IMR-90 (cell line): ENCODE results near the gene TCAP. TPM values are rescaled to one million over a fixed set of nuclear protein-coding genes. Genes with fewer than 3 reads are reported as not detected.
A peak's percentile ranks its signal among the peaks of the same experiment; 100 is the strongest.
"Not testable (repeated sequence)": the region's sequence is repeated elsewhere in the genome, so short reads cannot be mapped to it uniquely, and the experiment has no call there.

Experiments
- ATAC-seq: fragments of 200-7000 bp; cut with Tn5 transposase; 2 replicates; pipeline ENCODE4 v1.9.1; 2020; ENCODE audit warnings: low read depth, mild to moderate bottlenecking, moderate library complexity
- BruUV-seq: library from RNA; stranded (reverse); fragments of 400-500 nt; replicated peaks from 2 replicates; lab custom pipeline; 2021; lab: Mats Ljungman, UMichigan
- CTCF ChIA-PET: fragments of 300-600 bp; formaldehyde crosslinking; extraction: SDS; loops from one replicate; lab custom pipeline; 2021; ENCODE audit warnings: antibody characterized with exemption; lab: Yijun Ruan, JAX
- POLR2A ChIA-PET: fragments of 300-600 bp; sonication (Branson Sonifier 250); formaldehyde crosslinking; loops from one replicate; lab custom pipeline; 2022; ENCODE audit warnings: antibody characterized with exemption; ENCODE audit not compliant: unreplicated experiment; lab: Charles Lee
- DNase-seq: peaks from one replicate; pipeline ENCODE4 v3.0.0; 2013
- H2AFZ ChIP-seq: replicated peaks from 2 replicates; pipeline ENCODE3; 2013; ENCODE audit warnings: low read length, mild to moderate bottlenecking; ENCODE audit not compliant: poor library complexity
- H2AK5ac ChIP-seq: 2 replicates; pipeline ENCODE4 v1.6.1; 2013; ENCODE audit warnings: low read depth, low read length, inconsistent platforms
- H2AK9ac ChIP-seq: replicated peaks from 2 replicates; pipeline ENCODE3; 2013; ENCODE audit warnings: mild to moderate bottlenecking, low read depth, low read length, moderate library complexity; ENCODE audit not compliant: poor library complexity
- H2BK120ac ChIP-seq: 2 replicates; pipeline ENCODE4 v1.6.1; 2013; ENCODE audit warnings: low read depth, low read length, inconsistent platforms
- H2BK15ac ChIP-seq: 3 replicates; pipeline ENCODE4 v1.6.1; 2013; ENCODE audit warnings: low read depth, low read length, inconsistent platforms
- H2BK20ac ChIP-seq: 2 replicates; pipeline ENCODE4 v1.6.1; 2013; ENCODE audit warnings: low read depth, mild to moderate bottlenecking, inconsistent platforms, low read length, moderate library complexity
- H2BK5ac ChIP-seq: 2 replicates; pipeline ENCODE4 v1.6.1; 2013; ENCODE audit warnings: mild to moderate bottlenecking, low read depth, low read length, inconsistent platforms; ENCODE audit not compliant: poor library complexity, severe bottlenecking
- H3K14ac ChIP-seq: replicated peaks from 2 replicates; pipeline ENCODE4 v1.6.1; 2013; ENCODE audit warnings: low read depth, low read length, inconsistent platforms
- H3K18ac ChIP-seq: 2 replicates; pipeline ENCODE4 v1.6.1; 2013; ENCODE audit warnings: low read depth, low read length, control low read depth
- H3K23ac ChIP-seq: 2 replicates; pipeline ENCODE4 v1.6.1; 2013; ENCODE audit warnings: low read depth, low read length, inconsistent platforms
- H3K27ac ChIP-seq: 2 replicates; pipeline ENCODE4 v1.5.1; 2013; ENCODE audit warnings: mild to moderate bottlenecking, control low read depth, low read length; ENCODE audit not compliant: insufficient read depth
- H3K27me3 ChIP-seq: 2 replicates; pipeline ENCODE4 v1.6.1; 2013; ENCODE audit warnings: low read length; ENCODE audit not compliant: control insufficient read depth, insufficient read depth
- H3K36me3 ChIP-seq: 2 replicates; pipeline ENCODE4 v1.6.1; 2013; ENCODE audit warnings: low read length, mixed read lengths; ENCODE audit not compliant: control insufficient read depth, insufficient read depth
- H3K4ac ChIP-seq: 2 replicates; pipeline ENCODE4 v1.6.1; 2013; ENCODE audit warnings: low read depth, low read length, inconsistent platforms
- H3K4me1 ChIP-seq: 2 replicates; pipeline ENCODE4 v1.6.1; 2013; ENCODE audit warnings: low read length, mixed read lengths; ENCODE audit not compliant: control insufficient read depth, insufficient read depth
- H3K4me2 ChIP-seq: 2 replicates; pipeline ENCODE4 v1.6.1; 2013; ENCODE audit warnings: low read depth, mild to moderate bottlenecking, control low read depth, low read length, moderate library complexity
- H3K4me3 ChIP-seq: 2 replicates; pipeline ENCODE4 v1.5.1; 2013; ENCODE audit warnings: low read depth, mild to moderate bottlenecking, control low read depth, low read length, moderate library complexity; ENCODE audit not compliant: insufficient read depth
- H3K56ac ChIP-seq: 2 replicates; pipeline ENCODE4 v1.6.1; 2013; ENCODE audit warnings: low read length, inconsistent platforms; ENCODE audit not compliant: insufficient read depth; ENCODE audit errors: extremely low read depth
- H3K79me1 ChIP-seq, 2 experiments: 2 replicates each; pipeline ENCODE4 v1.6.1; 2013; ENCODE audit warnings: low read length in 2 of 2, inconsistent platforms in 1 of 2, low read depth in 1 of 2
- H3K9ac ChIP-seq: 2 replicates; pipeline ENCODE4 v1.6.1; 2013; ENCODE audit warnings: low read depth, low read length, control low read depth
- H3K9me1 ChIP-seq: 2 replicates; pipeline ENCODE4 v1.6.1; 2013; ENCODE audit warnings: low read length, inconsistent platforms; ENCODE audit not compliant: insufficient read depth
- H3K9me3 ChIP-seq: 2 replicates; pipeline ENCODE4 v1.6.1; 2013; ENCODE audit warnings: low read length; ENCODE audit not compliant: control insufficient read depth, insufficient read depth
- H4K20me1 ChIP-seq: 2 replicates; pipeline ENCODE4 v1.6.1; 2013; ENCODE audit warnings: low read length, inconsistent platforms; ENCODE audit not compliant: insufficient read depth
- H4K5ac ChIP-seq: 2 replicates; pipeline ENCODE4 v1.6.1; 2013; ENCODE audit warnings: mild to moderate bottlenecking, low read depth, low read length, control low read depth
- H4K8ac ChIP-seq, 2 experiments: 2 replicates each; pipeline ENCODE4 v1.6.1; 2013; ENCODE audit warnings: low read depth in 2 of 2, low read length in 2 of 2, control low read depth in 1 of 2, inconsistent platforms in 1 of 2
- H4K91ac ChIP-seq: 2 replicates; pipeline ENCODE4 v1.6.1; 2013; ENCODE audit warnings: low read depth, low read length, inconsistent platforms; ENCODE audit not compliant: insufficient read depth
- WGBS, 2 experiments: methylation state at CpG; one replicate each; pipeline versions ENCODE4 v1.1.5 to v1.1.7; 2013; ENCODE audit warnings: missing lambda C conversion rate in 2 of 2; ENCODE audit not compliant: insufficient read length in 1 of 2; ENCODE audit errors: extremely low coverage in 2 of 2; 5-methylcytosine and 5-hydroxymethylcytosine counted together
- dilution Hi-C: fragments of 300-500 bp; cut with HindIII; formaldehyde crosslinking; loops from one replicate; pipeline ENCODE4 v1.14.3; 2018; ENCODE audit warnings: low sequenced_read_pairs; ENCODE audit not compliant: unreplicated experiment
- in situ Hi-C: fragments of 300-500 bp; cut with MboI; formaldehyde crosslinking; loops from 3 replicates; pipeline ENCODE4 v1.14.3; 2019; ENCODE audit warnings: low sequenced_read_pairs, inconsistent platforms, mixed read lengths
- intact Hi-C: fragments of 100-400 bp; cut with micrococcal nuclease; formaldehyde crosslinking; loops from 2 replicates; pipeline ENCODE4 v1.10.0; 2022
- polyA plus RNA-seq, 3 experiments: library from polyadenylated mRNA; depleted of rRNA; stranded (reverse); fragments of >200 nt; gene quantifications; 2 replicates each; pipeline ENCODE4 v1.2.3, GENCODE V29; 2012; ENCODE audit warnings: low replicate concordance in 1 of 3
- total RNA-seq: library from RNA; depleted of rRNA; stranded (reverse); fragments of >200 nt; gene quantifications from 2 replicates; pipeline ENCODE4 v1.2.3, GENCODE V29; 2012

TCAP gene
- total and polyA plus RNA-seq, 2 of the 4 experiments (the other 2 are of a cell fraction), result under 0.01 to 0.21 TPM

- H3K18ac ChIP-seq, result peak overlapping the region; percentile 70
- H2AFZ ChIP-seq, result peak overlapping the region; percentile 89
- H4K5ac ChIP-seq, result peak overlapping the region; percentile 91
- peak overlapping the region; percentile 30 for H2BK5ac ChIP-seq
- H3K9me3 ChIP-seq, H3K36me3 ChIP-seq, dilution Hi-C loops, H3K27me3 ChIP-seq, BruUV-seq, H2BK20ac ChIP-seq, intact Hi-C loops, in situ Hi-C loops, H2BK15ac ChIP-seq, H2BK120ac ChIP-seq, DNase-seq, H3K56ac ChIP-seq: not testable (repeated sequence)
- H2AK9ac ChIP-seq, result peak overlapping the region; percentile 13
- peaks cover 30% of the 10 kb centered on the region for H4K20me1 ChIP-seq
- CTCF ChIA-PET, result interaction anchor here (1.5 kb wide), 1 partner anchor 11 kb away, joined by 7 read pairs; the partner anchor contains the start of gene PGAP3
- peak overlapping the region; percentile 31; the same call in 1 of the 2 replicates for H4K91ac ChIP-seq
- peak overlapping the region; percentile 90 for H3K4me3 ChIP-seq
- H3K9me1 ChIP-seq, result peaks cover 21% of the 10 kb centered on the region
- peaks cover 0 to 45% of the 10 kb centered on the region in 2 experiments; a peak in 3 of 4 replicates for H3K79me1 ChIP-seq
- POLR2A ChIA-PET, result interaction anchor here (0.6 kb wide), 1 partner anchor 11 kb away, joined by 4 read pairs; the partner anchor contains the start of gene PGAP3
- 80% methylated on average over 1 of the region's 11 CpGs; no CpG with 5 or more reads in 1 of the 2 experiments for WGBS, 2 experiments
- H3K23ac ChIP-seq, result peak overlapping the region; percentile 21; the same call in 1 of the 2 replicates
- H3K27ac ChIP-seq, result 0 out of 2 replicates have a peak overlapping the region, but pooled peaks have one; percentile 21
- H2AK5ac ChIP-seq, result peak overlapping the region; percentile 26; the same call in 1 of the 2 replicates
- peaks cover 14% of the 10 kb centered on the region for H3K4me1 ChIP-seq
- H3K4ac ChIP-seq, result peak overlapping the region; percentile 47
- H3K4me2 ChIP-seq, result peak overlapping the region; percentile 96
- peak overlapping the region; percentile 87 for H3K9ac ChIP-seq
- peak overlapping the region; percentile 26; the same call in 1 of the 2 replicates for H3K14ac ChIP-seq
- ATAC-seq, result peak; percentile 1
- H4K8ac ChIP-seq, result peak overlapping the region; percentile 86 to 88
Observed at GRCh38 chr17:39699157-39699817, 34.1 kb downstream of the TCAP start.
